Activated effector memory CD4-positive, alpha-beta T cell treated with anti-CD3 and anti-CD28 coated beads, Interleukin-2, amount 50 U/mL, for 16 hours (primary cell): ENCODE results near the gene KRTAP9-8.
"Not testable (repeated sequence)": the region's sequence is repeated elsewhere in the genome, so short reads cannot be mapped to it uniquely, and the experiment has no call there.

Experiments used
- DNase-seq: peaks from one replicate; pipeline ENCODE4 v3.0.0-alpha.2; 2020

The KRTAP9-8 gene

DNA sequence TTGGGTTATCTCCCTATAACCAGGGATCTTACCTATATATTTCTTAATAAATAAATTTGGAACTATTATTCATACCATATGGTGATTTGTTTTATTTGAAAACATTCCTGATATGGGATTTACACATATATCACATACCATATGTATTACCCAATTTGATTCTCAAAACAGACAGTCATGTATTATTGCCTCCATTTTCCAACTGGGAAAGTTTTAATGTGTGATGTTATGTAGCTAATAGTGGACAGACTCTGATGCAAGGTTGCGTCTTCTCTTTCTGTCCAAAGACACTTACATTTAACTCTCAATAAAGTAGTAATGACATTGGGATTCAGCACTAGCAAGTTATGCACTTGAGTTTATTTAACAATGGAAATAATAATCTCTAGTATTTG is 18.5 kb downstream of the KRTAP9-8 start:
- DNase-seq = no peak

DNA sequence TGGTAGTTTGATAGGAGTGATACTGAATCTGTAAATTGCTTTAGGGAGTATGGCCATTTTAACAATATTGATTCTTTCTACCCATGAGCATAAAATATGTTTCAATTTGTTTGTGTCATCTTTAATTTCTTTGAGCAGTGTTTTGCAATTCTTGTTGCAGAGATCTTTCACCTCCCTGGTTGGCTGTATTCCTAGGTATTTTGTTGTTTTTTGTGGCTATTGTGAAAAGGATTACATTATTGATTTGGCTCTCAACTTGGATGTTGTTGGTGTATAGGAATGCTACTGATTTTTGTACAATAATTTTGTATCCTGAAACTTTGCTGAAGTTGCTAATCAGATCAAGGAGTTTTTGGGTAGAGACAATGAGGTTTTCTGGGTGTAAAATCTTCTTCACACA is 20.6 kb downstream of the KRTAP9-8 start:
- no peak for DNase-seq

DNA sequence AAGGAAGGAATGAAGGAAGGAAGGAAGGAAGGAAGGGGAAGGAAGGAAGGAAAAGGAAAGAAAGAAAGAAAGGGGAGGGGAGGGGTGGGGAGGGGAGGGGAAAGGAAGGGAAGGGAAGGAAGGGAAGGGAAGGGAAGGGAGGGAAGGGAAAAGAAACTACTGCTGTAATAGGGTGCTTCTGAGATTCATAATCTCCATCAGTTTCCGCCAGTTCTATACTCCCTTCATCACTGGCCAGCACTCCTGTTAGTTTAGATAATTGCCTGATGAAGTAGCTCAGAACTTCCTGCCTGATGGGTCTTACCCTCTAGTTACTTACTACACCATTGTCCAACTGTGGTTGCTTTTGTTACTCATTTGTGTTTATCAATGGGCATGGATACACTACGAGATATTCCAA is 25.4 kb downstream of the KRTAP9-8 start:
- no peak for DNase-seq

DNA sequence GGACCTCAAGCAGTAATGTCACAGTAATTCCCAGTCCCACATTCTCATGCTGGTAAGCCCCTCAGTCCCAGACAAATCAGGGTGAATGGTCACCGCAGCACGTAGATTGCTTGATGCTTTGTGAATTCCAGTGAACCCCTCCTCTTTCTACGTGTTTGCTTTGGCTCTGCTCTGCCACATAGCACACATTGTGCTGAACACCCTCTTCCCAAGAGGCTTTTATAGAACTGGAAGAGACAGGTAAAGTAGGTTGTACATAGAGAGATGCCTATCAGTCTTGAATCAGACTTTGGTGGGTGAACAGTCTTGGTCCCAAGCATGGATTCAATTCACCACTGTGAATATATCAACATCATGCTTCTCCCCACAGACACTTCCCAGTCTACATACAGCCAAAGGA is 26.8 kb downstream of the KRTAP9-8 start:
- no peak for DNase-seq

DNA sequence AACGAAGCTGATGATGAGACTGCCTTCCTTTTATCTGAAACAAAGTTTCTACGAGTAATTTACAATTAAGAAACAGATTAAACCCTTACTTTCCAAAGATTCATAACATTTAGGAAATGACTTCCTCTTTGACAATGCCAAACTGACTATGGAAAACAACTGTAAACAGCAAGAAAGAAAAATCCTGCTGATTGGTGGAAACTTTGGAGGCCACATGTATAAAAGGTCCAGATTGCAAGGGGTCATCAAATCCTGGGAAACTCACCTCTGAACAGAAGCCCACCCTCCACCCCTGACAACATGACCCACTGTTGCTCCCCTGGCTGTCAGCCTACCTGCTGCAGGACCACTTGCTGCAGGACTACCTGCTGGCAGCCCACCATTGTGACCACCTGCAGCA is 27.3 kb downstream of the KRTAP9-8 start, which contains the start of gene KRTAP9-6:
Gene KRTAP9-6, plus strand, starts transcription at position 301 of the 400 bp plus-strand sequence. Its CDS starts 0 bp downstream, at position 301.
- DNase-seq = no peak

DNA sequence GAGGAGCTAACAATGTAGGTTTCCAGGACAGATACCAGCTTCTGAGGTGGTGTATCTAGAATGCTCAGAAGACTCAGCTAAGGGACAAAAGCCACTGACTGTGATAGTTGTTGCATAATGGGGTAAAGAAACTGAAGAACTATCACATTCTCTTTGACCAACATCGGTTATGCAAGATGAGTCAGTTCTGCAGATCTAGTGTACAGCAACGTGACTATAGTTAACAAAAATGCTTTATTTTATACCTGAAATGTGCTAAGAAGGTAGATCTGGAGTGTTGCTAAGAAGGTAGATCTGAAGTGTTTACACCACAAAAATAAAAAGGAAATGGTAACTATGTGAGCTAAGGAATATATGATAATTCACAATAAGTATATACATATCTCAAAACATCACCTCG is 29.9 kb downstream of the KRTAP9-8 start:
- DNase-seq = no peak

DNA sequence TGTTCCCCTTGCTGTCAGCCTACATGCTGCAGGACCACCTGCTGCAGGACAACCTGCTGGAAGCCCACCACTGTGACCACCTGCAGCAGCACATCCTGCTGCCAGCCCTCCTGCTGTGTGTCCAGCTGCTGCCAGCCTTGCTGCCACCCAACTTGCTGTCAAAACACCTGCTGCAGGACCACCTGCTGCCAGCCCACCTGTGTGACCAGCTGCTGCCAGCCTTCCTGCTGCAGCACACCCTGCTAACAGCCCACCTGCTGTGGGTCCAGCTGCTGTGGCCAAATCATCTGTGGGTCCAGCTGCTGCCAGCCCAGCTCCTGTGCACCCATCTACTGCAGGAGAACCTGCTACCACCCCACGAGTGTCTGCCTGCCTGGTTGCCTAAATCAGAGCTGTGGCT is 33.5 kb downstream of the KRTAP9-8 start:
- not testable (repeated sequence) for DNase-seq

DNA sequence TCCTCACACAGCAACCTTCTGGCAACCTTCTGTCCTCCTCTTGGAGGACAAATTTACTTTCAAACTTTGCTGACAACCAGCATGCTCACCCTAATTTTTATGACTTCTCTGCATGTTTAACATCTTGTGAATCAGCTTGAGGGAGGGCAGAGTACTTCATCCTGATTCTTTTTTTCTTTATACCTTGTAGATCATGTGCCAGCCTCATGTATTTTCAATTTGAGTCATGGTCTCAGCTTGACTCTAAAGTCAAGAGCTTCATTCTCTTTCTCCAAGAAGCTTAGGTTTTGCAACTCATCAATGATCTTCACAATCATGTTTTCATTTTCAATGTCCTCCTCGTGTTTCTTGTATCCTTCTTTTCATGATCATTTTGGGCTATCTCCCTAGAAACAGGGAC is 34.1 kb downstream of the KRTAP9-8 start:
- no peak for DNase-seq

DNA sequence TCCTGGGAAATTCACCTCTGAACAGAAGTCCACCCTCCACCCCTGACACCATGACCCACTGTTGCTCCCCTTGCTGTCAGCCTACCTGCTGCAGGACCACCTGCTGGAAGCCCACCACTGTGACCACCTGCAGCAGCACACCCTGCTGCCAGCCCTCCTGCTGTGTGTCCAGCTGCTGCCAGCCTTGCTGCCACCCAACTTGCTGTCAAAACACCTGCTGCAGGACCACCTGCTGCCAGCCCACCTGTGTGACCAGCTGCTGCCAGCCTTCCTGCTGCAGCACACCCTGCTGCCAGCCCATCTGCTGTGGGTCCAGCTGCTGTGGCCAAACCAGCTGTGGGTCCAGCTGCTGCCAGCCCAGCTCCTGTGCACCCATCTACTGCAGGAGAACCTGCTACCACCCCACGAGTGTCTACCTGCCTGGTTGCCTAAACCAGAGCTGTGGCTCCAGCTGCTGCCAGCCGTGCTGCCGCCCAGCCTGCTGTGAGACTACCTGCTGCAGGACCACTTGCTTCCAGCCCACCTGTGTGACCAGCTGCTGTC is 37.9 kb downstream of the KRTAP9-8 start, which contains the start of gene KRTAP9-7:
Gene KRTAP9-7, plus strand, starts transcription at position 51 of the 543 bp plus-strand sequence. Its CDS starts 0 bp downstream, at position 51.
- not testable (repeated sequence) for DNase-seq

DNA sequence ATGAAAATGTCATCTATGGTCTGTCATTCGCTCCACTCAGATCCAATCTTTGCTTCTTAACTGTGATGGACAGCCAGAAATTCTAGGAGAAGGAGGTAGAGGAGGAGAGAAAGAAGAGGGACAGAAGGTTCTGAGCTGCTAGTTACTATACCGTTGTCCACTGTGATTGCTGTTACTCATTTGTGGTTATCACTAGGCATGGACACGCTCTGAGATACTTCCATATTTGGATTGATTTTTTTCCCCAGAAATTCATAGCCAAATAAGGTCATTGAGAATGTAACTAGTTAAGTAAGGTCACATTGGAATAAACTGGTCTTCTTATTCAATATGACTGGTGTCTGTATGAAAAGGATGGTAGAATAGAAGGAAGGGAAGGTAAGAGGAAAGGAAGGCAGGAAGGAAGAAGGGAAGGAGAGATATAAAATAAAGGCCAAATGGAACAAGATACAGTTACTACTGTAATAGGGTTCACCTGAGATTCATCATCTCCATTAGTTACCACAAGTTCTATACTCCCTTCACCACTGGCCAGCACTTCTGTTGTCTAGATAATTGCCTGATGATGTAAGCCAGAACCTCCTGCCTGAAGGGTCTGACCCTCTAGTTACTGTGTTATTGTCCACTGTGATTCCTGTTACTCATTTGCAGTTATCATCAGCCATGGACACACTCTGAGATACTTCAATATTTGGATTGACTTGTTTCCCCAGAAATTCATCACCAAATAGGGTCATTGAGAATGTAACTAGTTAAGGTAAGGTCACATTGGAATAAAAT is 40.6 kb downstream of the KRTAP9-8 start:
- no peak for DNase-seq

DNA sequence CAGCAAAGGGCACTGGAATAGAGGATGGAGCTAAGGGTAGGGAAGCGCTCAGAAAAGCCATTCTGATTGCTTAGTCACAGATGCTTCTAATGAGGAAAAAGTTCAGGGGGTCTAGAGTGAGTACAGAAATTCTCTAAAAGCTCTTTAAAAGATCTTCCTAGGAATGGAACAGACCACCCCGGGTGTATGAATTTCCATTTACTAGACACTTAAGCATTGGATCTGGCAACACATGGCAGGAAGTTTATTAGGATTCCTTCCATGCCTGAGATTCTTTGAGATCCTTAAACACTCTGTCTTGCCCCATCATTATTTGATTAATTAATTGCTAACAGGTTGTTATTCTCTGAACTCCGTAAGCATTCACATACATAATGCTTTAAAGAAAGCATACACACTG is 46.2 kb downstream of the KRTAP9-8 start:
- DNase-seq = no peak

DNA sequence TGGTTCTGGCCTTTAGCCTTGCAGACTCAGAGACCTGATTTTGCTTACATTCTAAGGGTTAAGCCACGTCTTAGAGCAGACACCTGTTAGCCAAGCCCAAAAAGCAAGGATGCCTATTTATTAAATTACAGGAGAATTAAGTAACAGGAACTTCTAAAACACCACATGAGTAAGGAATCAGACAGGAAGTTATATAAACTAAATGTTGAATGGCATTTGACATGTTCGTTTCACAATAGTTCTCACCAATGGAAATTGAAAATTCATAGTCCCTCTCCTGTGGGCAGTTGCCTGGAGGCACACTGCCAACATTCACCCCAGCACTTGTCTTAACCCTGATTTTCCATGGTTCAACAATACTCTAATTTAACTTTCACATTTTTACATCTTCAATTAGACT is 46.7 kb downstream of the KRTAP9-8 start:
- DNase-seq = no peak

DNA sequence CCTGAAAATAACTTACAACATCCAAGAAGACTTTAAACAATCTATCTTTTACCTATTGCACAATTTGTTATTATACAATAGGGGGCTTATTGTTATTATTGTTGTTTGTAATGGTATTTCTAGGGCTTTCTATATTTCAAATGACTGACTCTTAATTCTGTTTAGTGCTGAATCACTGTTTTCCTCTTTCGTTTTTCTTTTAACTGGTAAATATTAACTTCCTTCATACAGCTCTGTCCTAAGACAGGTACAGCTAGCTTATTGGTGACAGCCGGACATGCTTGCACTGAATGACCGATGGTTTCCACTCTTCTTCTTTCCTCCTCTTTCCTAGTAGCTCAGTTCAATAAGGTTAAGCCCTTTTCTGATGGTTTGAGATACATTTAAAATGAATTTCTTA is 49.3 kb downstream of the KRTAP9-8 start:
- no peak for DNase-seq
